ENCODE data around the gene NUFIP2. TPM values are rescaled to one million over a fixed set of nuclear protein-coding genes. Genes with fewer than 3 reads are reported as not detected.

Gene NUFIP2
- total RNA-seq, 1 experiment from 2014 or later: 93.4 TPM

- intact Hi-C loops (cut with micrococcal nuclease; ENCODE audit: unreplicated experiment): no loop called here
- POLR2A ChIA-PET (ENCODE audit: low non-redundant PET): no interaction called here
- H3K4me3 ChIP-seq (ENCODE audit: low read depth, low read length, poor library complexity, severe bottlenecking): no peak overlapping the region
- no peaks in the 10 kb centered on the region for H3K4me1 ChIP-seq (ENCODE audit: insufficient read depth, low read length, poor library complexity, severe bottlenecking)
- CTCF ChIA-PET: no interaction called here
- H3K27ac ChIP-seq (ENCODE audit: low read depth, low read length, poor library complexity, severe bottlenecking): no peak overlapping the region
- TF ChIP-seq EZH2 (IDR thresholded peaks at IDR 0.05; ENCODE audit: borderline replicate concordance, low read depth, low read length, poor library complexity, severe bottlenecking): no peak
- TF ChIP-seq, protein P1, sequence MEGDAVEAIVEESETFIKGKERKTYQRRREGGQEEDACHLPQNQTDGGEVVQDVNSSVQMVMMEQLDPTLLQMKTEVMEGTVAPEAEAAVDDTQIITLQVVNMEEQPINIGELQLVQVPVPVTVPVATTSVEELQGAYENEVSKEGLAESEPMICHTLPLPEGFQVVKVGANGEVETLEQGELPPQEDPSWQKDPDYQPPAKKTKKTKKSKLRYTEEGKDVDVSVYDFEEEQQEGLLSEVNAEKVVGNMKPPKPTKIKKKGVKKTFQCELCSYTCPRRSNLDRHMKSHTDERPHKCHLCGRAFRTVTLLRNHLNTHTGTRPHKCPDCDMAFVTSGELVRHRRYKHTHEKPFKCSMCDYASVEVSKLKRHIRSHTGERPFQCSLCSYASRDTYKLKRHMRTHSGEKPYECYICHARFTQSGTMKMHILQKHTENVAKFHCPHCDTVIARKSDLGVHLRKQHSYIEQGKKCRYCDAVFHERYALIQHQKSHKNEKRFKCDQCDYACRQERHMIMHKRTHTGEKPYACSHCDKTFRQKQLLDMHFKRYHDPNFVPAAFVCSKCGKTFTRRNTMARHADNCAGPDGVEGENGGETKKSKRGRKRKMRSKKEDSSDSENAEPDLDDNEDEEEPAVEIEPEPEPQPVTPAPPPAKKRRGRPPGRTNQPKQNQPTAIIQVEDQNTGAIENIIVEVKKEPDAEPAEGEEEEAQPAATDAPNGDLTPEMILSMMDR (conservative IDR thresholded peaks at IDR 0.05; ENCODE audit: low read depth, low read length): no peak
- no peaks in the 10 kb centered on the region for H3K27me3 ChIP-seq (replicated peaks; ENCODE audit: insufficient read depth, low read depth, low read length, poor library complexity)
- no peaks in the 10 kb centered on the region for H3K9me3 ChIP-seq (ENCODE audit: low read depth, low read length, poor library complexity, severe bottlenecking)
- H3K36me3 ChIP-seq (ENCODE audit: insufficient read depth, low read length, poor library complexity, severe bottlenecking): no peaks in the 10 kb centered on the region
- DNase-seq (ENCODE audit: low spot score): no peak
- no TSS peak for BruUV-seq (replicated peaks)
These were observed 46.7 kb downstream of the NUFIP2 start for GRCh38 chr17:29247219-29247618.

- no peaks in the 10 kb centered on the region for H3K4me1 ChIP-seq (ENCODE audit: insufficient read depth, low read length, poor library complexity, severe bottlenecking)
- intact Hi-C loops (cut with micrococcal nuclease; ENCODE audit: unreplicated experiment): no loop called here
- no peaks in the 10 kb centered on the region for H3K27me3 ChIP-seq (replicated peaks; ENCODE audit: insufficient read depth, low read depth, low read length, poor library complexity)
- POLR2A ChIA-PET (ENCODE audit: low non-redundant PET): no interaction called here
- CTCF ChIA-PET: no interaction called here
- H3K9me3 ChIP-seq (ENCODE audit: low read depth, low read length, poor library complexity, severe bottlenecking): no peaks in the 10 kb centered on the region
- no TSS peak for BruUV-seq (replicated peaks)
- H3K36me3 ChIP-seq (ENCODE audit: insufficient read depth, low read length, poor library complexity, severe bottlenecking): no peaks in the 10 kb centered on the region
- H3K27ac ChIP-seq (ENCODE audit: low read depth, low read length, poor library complexity, severe bottlenecking): no peak within 1 kb of the TSS
- TF ChIP-seq EZH2 (IDR thresholded peaks at IDR 0.05; ENCODE audit: borderline replicate concordance, low read depth, low read length, poor library complexity, severe bottlenecking): no peak
- TF ChIP-seq, protein P1 (conservative IDR thresholded peaks at IDR 0.05; ENCODE audit: low read depth, low read length): no peak
- no peak within 1 kb of the TSS for H3K4me3 ChIP-seq (ENCODE audit: low read depth, low read length, poor library complexity, severe bottlenecking)
- no peak for DNase-seq (ENCODE audit: low spot score)
These were observed 47.3 kb downstream of the NUFIP2 start, which contains the start of gene CRYBA1 for GRCh38 chr17:29246628-29247027. TSS of gene CRYBA1 (plus strand) at chr17:29246859. CDS start at chr17:29246864, 5 bp downstream.

GRCh38 chr17:29245401-29245800 lies 48.5 kb downstream of the NUFIP2 start:
- DNase-seq (ENCODE audit: low spot score): no peak
- BruUV-seq (replicated peaks): no TSS peak
- ChIA-PET CTCF (no interaction called here), POLR2A (ENCODE audit: low non-redundant PET) (no interaction called here)
- TF ChIP-seq EZH2 (IDR thresholded peaks at IDR 0.05; ENCODE audit: borderline replicate concordance, low read depth, low read length, poor library complexity, severe bottlenecking): no peak
- TF ChIP-seq, protein P1 (conservative IDR thresholded peaks at IDR 0.05; ENCODE audit: low read depth, low read length): no peak
- Histone ChIP-seq H3K27me3 (replicated peaks; ENCODE audit: insufficient read depth, low read depth, low read length, poor library complexity) (no peaks in the 10 kb centered on the region), H3K9me3 (ENCODE audit: low read depth, low read length, poor library complexity, severe bottlenecking) (no peaks in the 10 kb centered on the region), H3K4me1 (ENCODE audit: insufficient read depth, low read length, poor library complexity, severe bottlenecking) (no peaks in the 10 kb centered on the region), H3K27ac (ENCODE audit: low read depth, low read length, poor library complexity, severe bottlenecking) (no peak overlapping the region), H3K4me3 (ENCODE audit: low read depth, low read length, poor library complexity, severe bottlenecking) (no peak overlapping the region), H3K36me3 (ENCODE audit: insufficient read depth, low read length, poor library complexity, severe bottlenecking) (no peaks in the 10 kb centered on the region)
- intact Hi-C loops (cut with micrococcal nuclease; ENCODE audit: unreplicated experiment): no loop called here

Data from A673 (cell line).